HepG2 (cell line): Measurements from ENCODE around the gene MAP2K5. TPM values are rescaled to one million over a fixed set of nuclear protein-coding genes. Genes with fewer than 3 reads are reported as not detected.

Source experiments
- CBX2 ChIP-seq, 2 experiments: fragments of 200-600 bp in 1 of 2; sonication (generic); formaldehyde crosslinking in 1 of 2; IDR thresholded peaks; 2 replicates each; pipeline versions ENCODE4 v1.7.0 to v1.8.1; 2018 to 2022; ENCODE audit warnings: low read depth in 2 of 2, low read length in 1 of 2, mild to moderate bottlenecking in 1 of 2, missing genetic modification reagents in 1 of 2
- ELF3 ChIP-seq: IDR thresholded peaks from 2 replicates; pipeline ENCODE4 v1.6.1; 2016; ENCODE audit warnings: missing genetic modification reagents, missing compliant biosample characterization
- EP300 ChIP-seq, 3 experiments: sonication (generic) in 1 of 3; formaldehyde crosslinking in 1 of 3; IDR thresholded peaks; 2 replicates each; pipeline versions ENCODE4 v1.5.1 to v1.6.1; 2011 to 2020; ENCODE audit warnings: low read depth in 2 of 3, low read length in 2 of 3, borderline replicate concordance in 1 of 3, improper control_type of control experiment in 1 of 3, mild to moderate bottlenecking in 1 of 3, missing genetic modification reagents in 1 of 3, moderate library complexity in 1 of 3
- FOXP1 ChIP-seq, 2 experiments: fragments of 450-650 bp in 1 of 2; IDR thresholded peaks; 2 replicates each; pipeline ENCODE4 v1.6.1; 2017 to 2018; ENCODE audit warnings: antibody characterized with exemption in 1 of 2
- FOXP4 ChIP-seq: sonication (generic); formaldehyde crosslinking; IDR thresholded peaks from 2 replicates; pipeline ENCODE4 v1.4.0; 2020; ENCODE audit warnings: missing genetic modification reagents
- NCOA1 ChIP-seq: sonication (generic); formaldehyde crosslinking; IDR thresholded peaks from 2 replicates; pipeline ENCODE4 v1.9.0; 2021; ENCODE audit warnings: missing genetic modification reagents
- NONO ChIP-seq, 2 experiments: fragments of 450-650 bp in 1 of 2; sonication (generic) in 1 of 2; formaldehyde crosslinking in 1 of 2; IDR thresholded peaks in 1 of 2; conservative IDR thresholded peaks in 1 of 2; 2 replicates each; pipeline versions ENCODE4 v1.6.1 to v1.8.0; 2017 to 2022; ENCODE audit warnings: mild to moderate bottlenecking in 1 of 2, missing genetic modification reagents in 1 of 2, moderate library complexity in 1 of 2
- PAF1 ChIP-seq: IDR thresholded peaks from 2 replicates; pipeline ENCODE4 v1.6.1; 2016; ENCODE audit warnings: missing genetic modification reagents, missing compliant biosample characterization
- PBX2 ChIP-seq: IDR thresholded peaks from 2 replicates; pipeline ENCODE4 v1.6.1; 2016; ENCODE audit warnings: control low read depth
- SMAD3 ChIP-seq: sonication (generic); formaldehyde crosslinking; IDR thresholded peaks from 2 replicates; pipeline ENCODE4 v1.4.0; 2020; ENCODE audit warnings: missing genetic modification reagents
- STAG1 ChIP-seq: sonication (generic); formaldehyde crosslinking; IDR thresholded peaks from 2 replicates; pipeline ENCODE4 v1.4.0; 2020; ENCODE audit warnings: missing genetic modification reagents
- ZKSCAN1 ChIP-seq: fragments of 150-350 bp; IDR thresholded peaks from 2 replicates; pipeline ENCODE4 v1.6.1; 2014; ENCODE audit warnings: low read length
- ZNF124 ChIP-seq: sonication (generic); formaldehyde crosslinking; IDR thresholded peaks from 2 replicates; pipeline ENCODE4 v1.4.0; 2020; ENCODE audit warnings: missing genetic modification reagents
- ZNF484 ChIP-seq: sonication (generic); formaldehyde crosslinking; IDR thresholded peaks from 2 replicates; pipeline ENCODE4 v1.5.1; 2020; ENCODE audit warnings: mild to moderate bottlenecking, low read depth, missing genetic modification reagents, borderline replicate concordance
- ZNF644 ChIP-seq: IDR thresholded peaks from 2 replicates; pipeline ENCODE4 v1.6.1; 2016; ENCODE audit warnings: low read depth
- ZNF788 ChIP-seq: sonication (generic); formaldehyde crosslinking; IDR thresholded peaks from 2 replicates; pipeline ENCODE4 v1.5.0; 2020; ENCODE audit warnings: mild to moderate bottlenecking, missing genetic modification reagents, borderline replicate concordance
- polyA plus RNA-seq, 8 experiments: library from polyadenylated mRNA; depleted of rRNA in 3 of 8; stranded (reverse) in 7 of 8; unstranded in 1 of 8; fragments of >200 nt; fragmentation: Illumina TruSeq in 4 of 8; extraction: Trizol in 4 of 8; gene quantifications; 2 replicates each; pipeline versions ENCODE4 v1.2.1 to v1.2.3, GENCODE V29; 2011 to 2016; ENCODE audit warnings: low read depth in 4 of 8, missing spikeins in 1 of 8, mixed read lengths in 1 of 8; ENCODE audit not compliant: insufficient read depth in 1 of 8
- total RNA-seq, 5 experiments: library from RNA; depleted of rRNA; stranded (reverse); fragments of >200 nt; fragmentation: Illumina TruSeq; extraction: Trizol; gene quantifications; 2 replicates each; pipeline ENCODE4 v1.2.3, GENCODE V29; 2016; ENCODE audit warnings: low read depth in 1 of 5
- TF ChIP-seq, protein P1 (sequence below): sonication (generic); formaldehyde crosslinking; IDR thresholded peaks from 2 replicates; pipeline ENCODE4 v1.8.1; 2023; ENCODE audit warnings: mild to moderate bottlenecking, inconsistent platforms, moderate library complexity, missing genetic modification reagents, borderline replicate concordance
- TF ChIP-seq, protein P2 (sequence below), 2 experiments: sonication (generic) in 1 of 2; formaldehyde crosslinking in 1 of 2; IDR thresholded peaks; 2 replicates each; pipeline versions ENCODE4 v1.5.1 to v1.6.1; 2011 to 2020; ENCODE audit warnings: borderline replicate concordance in 1 of 2, low read depth in 1 of 2, low read length in 1 of 2, mild to moderate bottlenecking in 1 of 2, missing genetic modification reagents in 1 of 2, moderate library complexity in 1 of 2

Gene MAP2K5
- total and polyA plus RNA-seq, 2 of the 13 experiments (the other 11 are each of a cell fraction or from before 2014, with no cell fraction given) = 4.0 to 4.3 TPM

DNA sequence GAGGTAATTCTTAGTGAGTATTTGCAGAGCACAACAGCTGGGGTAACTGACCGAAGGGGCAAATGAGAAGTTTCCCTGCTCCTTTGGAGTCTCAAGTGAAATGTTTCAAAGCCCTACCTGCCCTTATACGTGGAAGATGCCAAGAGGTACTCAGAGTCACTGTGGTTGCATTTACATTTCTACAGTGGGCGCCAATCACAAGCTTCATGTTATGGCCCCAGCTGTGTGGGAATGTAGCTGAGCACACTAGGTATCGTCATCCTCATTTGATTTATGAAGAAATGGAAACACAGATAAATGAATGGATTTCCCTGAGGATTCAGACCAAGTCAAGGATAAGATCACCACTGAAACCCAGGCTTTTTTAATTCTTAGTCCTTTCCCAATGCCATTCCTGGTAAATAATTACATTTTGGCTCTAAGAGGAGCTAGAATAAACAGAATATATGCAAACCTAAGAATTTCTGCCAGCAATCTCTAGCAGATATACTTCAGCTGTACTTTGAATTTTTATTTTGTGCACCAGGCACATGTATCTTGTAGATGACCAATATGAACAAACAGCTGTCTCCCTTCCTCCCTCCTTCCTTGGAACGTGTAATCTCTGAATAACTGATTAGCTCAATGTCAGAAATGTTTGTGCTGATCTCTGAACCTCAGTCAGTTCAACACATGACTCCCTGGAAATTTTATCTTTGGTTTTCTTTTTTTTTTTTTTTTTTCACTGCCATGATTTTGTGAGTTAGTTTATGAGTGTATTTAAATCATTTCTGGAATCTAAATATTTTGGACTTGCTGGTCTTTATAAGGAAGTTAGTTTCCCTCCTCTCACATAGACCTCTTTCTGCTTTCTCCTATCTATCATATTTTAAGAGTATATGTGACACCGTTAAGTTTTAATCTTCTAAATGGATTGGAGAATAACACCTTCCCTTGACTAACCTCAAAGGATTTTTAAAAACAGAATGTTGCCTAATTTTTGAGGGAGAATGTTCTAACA lies 69.2 kb downstream of the MAP2K5 start (continued):
- peak; percentile 60; the same call in 1 of the 2 replicates for TF ChIP-seq ELF3 (CRISPR knock-in tag)
- TF ChIP-seq STAG1 (CRISPR knock-in tag) = no peak
- no peak for TF ChIP-seq FOXP1 (IDR thresholded peaks at IDR 0.05)
- peak; percentile 14; the same call in 1 of the 2 replicates for TF ChIP-seq FOXP1 (CRISPR knock-in tag; IDR thresholded peaks at IDR 0.05)
- peak in 1 of 2 experiments; percentile 40; a peak in 1 of 4 replicates for TF ChIP-seq EP300 (IDR thresholded peaks at IDR 0.05; ENCODE audit: low read depth in 2 of 2, low read length in 2 of 2)
- no peak for TF ChIP-seq EP300 (CRISPR knock-in tag; IDR thresholded peaks at IDR 0.05; ENCODE audit: borderline replicate concordance)
- TF ChIP-seq CBX2 (IDR thresholded peaks at IDR 0.05; ENCODE audit: low read depth, low read length) = no peak
- TF ChIP-seq CBX2 (CRISPR knock-in tag; IDR thresholded peaks at IDR 0.05; ENCODE audit: low read depth) = no peak
- TF ChIP-seq ZKSCAN1 = no peak
- TF ChIP-seq ZNF644 (CRISPR knock-in tag) = 0 out of 2 replicates have a peak, but pooled peaks have one; percentile 44
- no peak for TF ChIP-seq PAF1 (CRISPR knock-in tag)
- no peak for TF ChIP-seq PBX2 (CRISPR knock-in tag)
- TF ChIP-seq ZNF788 = no peak
- no peak for TF ChIP-seq NONO (IDR thresholded peaks at IDR 0.05)
- no peak for TF ChIP-seq NONO (CRISPR knock-in tag; conservative IDR thresholded peaks at IDR 0.05)
- no peak; the same call in 1 of the 2 replicates for TF ChIP-seq FOXP4
- TF ChIP-seq, protein P1, sequence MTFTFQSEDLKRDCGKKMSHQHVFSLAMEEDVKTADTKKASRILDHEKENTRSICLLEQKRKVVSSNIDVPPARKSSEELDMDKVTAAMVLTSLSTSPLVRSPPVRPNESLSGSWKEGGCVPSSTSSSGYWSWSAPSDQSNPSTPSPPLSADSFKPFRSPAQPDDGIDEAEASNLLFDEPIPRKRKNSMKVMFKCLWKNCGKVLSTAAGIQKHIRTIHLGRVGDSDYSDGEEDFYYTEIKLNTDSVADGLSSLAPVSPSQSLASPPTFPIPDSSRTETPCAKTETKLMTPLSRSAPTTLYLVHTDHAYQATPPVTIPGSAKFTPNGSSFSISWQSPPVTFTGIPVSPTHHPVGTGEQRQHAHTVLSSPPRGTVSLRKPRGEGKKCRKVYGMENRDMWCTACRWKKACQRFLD = no peak
- TF ChIP-seq ZNF484 (CRISPR knock-in tag) = no peak
- TF ChIP-seq ZNF124 (CRISPR knock-in tag) = no peak
- TF ChIP-seq NCOA1 (CRISPR knock-in tag) = no peak
- TF ChIP-seq SMAD3 (CRISPR knock-in tag) = no peak
- TF ChIP-seq, protein P2, sequence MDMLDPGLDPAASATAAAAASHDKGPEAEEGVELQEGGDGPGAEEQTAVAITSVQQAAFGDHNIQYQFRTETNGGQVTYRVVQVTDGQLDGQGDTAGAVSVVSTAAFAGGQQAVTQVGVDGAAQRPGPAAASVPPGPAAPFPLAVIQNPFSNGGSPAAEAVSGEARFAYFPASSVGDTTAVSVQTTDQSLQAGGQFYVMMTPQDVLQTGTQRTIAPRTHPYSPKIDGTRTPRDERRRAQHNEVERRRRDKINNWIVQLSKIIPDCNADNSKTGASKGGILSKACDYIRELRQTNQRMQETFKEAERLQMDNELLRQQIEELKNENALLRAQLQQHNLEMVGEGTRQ (IDR thresholded peaks at IDR 0.05; ENCODE audit: low read depth, low read length) = no peak
- TF ChIP-seq, protein P2 (CRISPR knock-in tag; IDR thresholded peaks at IDR 0.05; ENCODE audit: borderline replicate concordance) = peak; percentile 48; the same call in 1 of the 2 replicates
